22Rv1 (cell line): ENCODE measurements around the gene AUTS2.

Experiments
- H3K27ac ChIP-seq: fragments of 450-650 bp; 2 replicates; pipeline ENCODE4 v1.5.1; 2017
- CTCF ChIP-seq: fragments of 450-650 bp; IDR thresholded peaks from 2 replicates; pipeline ENCODE4 v1.5.1; 2017; ENCODE audit warnings: mild to moderate bottlenecking
- ZFX ChIP-seq: fragments of 450-650 bp; IDR thresholded peaks from 2 replicates; pipeline ENCODE4 v1.6.1; 2017; ENCODE audit warnings: antibody characterized with exemption, borderline replicate concordance

The AUTS2 gene

DNA sequence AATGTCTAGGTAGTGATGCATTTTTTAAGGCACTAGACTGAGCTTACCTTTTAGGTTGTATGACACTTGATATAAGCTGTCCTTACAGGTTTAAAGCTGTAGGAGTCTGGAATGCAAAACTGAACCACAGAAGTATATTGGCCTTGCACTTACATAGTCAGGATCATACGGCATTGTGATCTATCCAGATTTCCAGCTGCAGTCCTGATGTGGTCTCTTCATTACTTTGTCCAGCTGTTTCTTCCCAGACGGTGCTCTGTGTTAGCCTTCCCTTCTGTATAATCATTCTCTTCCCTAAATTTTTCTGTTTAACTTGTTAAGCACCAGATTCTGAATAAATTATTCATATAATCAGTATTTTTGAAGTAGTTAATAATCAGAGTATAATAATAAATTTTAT lies 67.1 kb downstream of the AUTS2 start:
- TF ChIP-seq CTCF (no peak), ZFX (no peak)
- no peak overlapping the region for H3K27ac ChIP-seq

GRCh38 chr7:69668339-69668870 lies 70.1 kb downstream of the AUTS2 start:
- TF ChIP-seq CTCF: no peak
- TF ChIP-seq ZFX: no peak

DNA sequence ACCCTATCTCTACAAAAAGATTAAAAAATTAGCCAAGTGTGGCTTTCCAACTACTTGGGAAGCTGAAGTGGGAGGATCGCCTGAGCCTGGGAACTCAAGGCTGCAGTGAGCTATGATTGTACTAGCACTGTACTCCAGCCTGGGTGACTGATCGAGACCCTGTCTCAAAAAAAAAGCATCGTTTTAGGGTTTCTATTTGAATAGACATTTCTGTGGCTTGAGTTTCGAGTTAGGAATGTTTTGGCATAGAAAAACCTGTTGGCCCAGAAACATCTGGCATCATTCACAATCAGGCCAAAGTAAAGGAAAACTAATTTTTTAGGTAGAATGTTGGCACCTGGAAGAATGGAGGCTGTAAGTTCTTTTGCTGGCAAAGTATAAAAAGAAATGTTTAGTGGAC lies 72.4 kb downstream of the AUTS2 start:
- no peak for TF ChIP-seq CTCF
- no peak for TF ChIP-seq ZFX
- no peak overlapping the region for H3K27ac ChIP-seq

More at GRCh38 chr7:69668339-69668870, 70.1 kb downstream of the AUTS2 start:
- H3K27ac ChIP-seq: no peak overlapping the region

GRCh38 chr7:69673074-69673473 lies 74.8 kb downstream of the AUTS2 start:
- TF ChIP-seq CTCF (no peak), ZFX (no peak)
- H3K27ac ChIP-seq: no peak overlapping the region

- TF ChIP-seq ZFX: no peak
- no peak overlapping the region for H3K27ac ChIP-seq
These were observed 76.5 kb downstream of the AUTS2 start for GRCh38 chr7:69674701-69675182.

DNA sequence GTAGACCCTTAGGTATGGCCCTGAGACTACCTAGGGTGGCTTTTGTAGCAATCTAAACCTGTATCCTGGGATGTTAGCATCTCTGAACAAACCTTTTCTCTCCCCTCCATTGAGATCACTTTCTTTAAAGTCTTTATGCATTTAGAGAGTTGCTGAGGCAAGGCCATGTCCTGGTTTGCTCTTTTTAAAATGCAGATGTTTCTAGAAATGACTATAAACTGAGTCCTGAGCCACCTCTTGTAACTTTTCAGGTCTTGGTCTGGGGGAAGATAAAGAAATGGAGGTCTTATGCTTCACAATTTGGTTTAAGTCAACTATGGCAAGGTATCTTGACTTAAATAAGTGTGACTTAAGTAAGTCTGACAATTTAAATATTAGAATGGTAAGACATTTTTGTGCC lies 78.0 kb downstream of the AUTS2 start:
- TF ChIP-seq ZFX (no peak), CTCF (no peak)
- no peak overlapping the region for H3K27ac ChIP-seq

DNA sequence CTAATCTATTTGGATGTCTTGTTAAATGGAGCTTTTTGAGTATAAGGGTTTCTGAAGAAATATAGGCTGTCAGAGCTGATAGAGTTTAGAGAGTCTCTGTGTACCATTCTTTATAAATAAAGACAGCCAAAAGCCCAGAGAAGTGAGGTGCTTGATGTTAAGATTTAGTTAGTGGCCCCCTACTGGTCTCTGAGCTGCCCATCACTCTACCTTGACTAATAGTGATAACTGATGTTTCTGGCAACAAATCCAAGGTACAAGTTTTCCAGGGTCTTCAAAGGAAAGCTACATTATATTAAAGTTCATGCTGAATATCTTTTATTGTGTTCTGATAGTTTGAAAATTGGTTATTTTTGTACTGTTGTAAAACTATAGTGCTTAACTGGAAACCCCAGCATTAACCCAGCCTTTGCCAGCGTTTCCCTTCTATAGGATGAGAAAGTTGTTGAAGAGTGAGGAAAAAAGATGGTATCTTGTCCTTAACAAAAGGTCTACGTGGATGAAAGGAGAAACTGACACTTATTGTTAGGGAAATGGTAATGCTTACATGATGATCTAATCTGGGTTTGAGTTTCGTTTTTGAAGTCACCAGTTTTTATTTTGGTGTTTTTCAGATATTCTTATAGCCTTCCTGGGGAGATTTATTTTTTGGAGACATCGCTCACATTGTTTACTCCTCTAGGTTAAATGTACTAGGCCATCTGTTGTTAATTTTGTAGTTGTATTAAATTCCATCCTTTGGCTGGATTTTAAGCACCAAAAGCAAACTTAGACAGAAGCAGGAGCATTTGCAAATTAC lies 79.0 kb downstream of the AUTS2 start:
- TF ChIP-seq ZFX (no peak), CTCF (peak; percentile 21; the same call in 1 of the 2 replicates)
- H3K27ac ChIP-seq: no peak overlapping the region
